GM19324 (cell line): ENCODE measurements around the gene NKX2-2.

Source experiments
- ATAC-seq: cut with Tn5 transposase; IDR thresholded peaks from one replicate; pipeline ENCODE4 v1.9.1; 2021; ENCODE audit warnings: mild to moderate bottlenecking, moderate library complexity; ENCODE audit not compliant: unreplicated experiment, low FRiP score

NKX2-2 gene

GRCh38 chr20:21513881-21514540, at the start of gene NKX2-2:
Gene NKX2-2 (minus strand): TSS chr20:21514064. CDS start chr20:21513669, 395 bp downstream.
- no peak for ATAC-seq

GRCh38 chr20:21562656-21563055, 48.8 kb upstream of the NKX2-2 start:
- no peak for ATAC-seq

- ATAC-seq: peak; percentile 77
Measured at GRCh38 chr20:21559305-21559704, 45.4 kb upstream of the NKX2-2 start.

GRCh38 chr20:21557241-21558020, 43.6 kb upstream of the NKX2-2 start:
- no peak for ATAC-seq

- ATAC-seq: no peak
Measured at GRCh38 chr20:21556398-21556797, 42.5 kb upstream of the NKX2-2 start.

- ATAC-seq: no peak
Measured at GRCh38 chr20:21555470-21556120, 41.7 kb upstream of the NKX2-2 start.

GRCh38 chr20:21554985-21555384, 41.1 kb upstream of the NKX2-2 start:
- no peak for ATAC-seq

GRCh38 chr20:21554376-21554890, 40.6 kb upstream of the NKX2-2 start:
- no peak for ATAC-seq

GRCh38 chr20:21550587-21550986, 36.7 kb upstream of the NKX2-2 start:
- ATAC-seq: no peak

GRCh38 chr20:21548390-21549035, 34.6 kb upstream of the NKX2-2 start:
- ATAC-seq: peak; percentile 83

GRCh38 chr20:21546355-21546754, 32.5 kb upstream of the NKX2-2 start:
- ATAC-seq: no peak

GRCh38 chr20:21539512-21539911, 25.6 kb upstream of the NKX2-2 start:
- no peak for ATAC-seq

GRCh38 chr20:21534886-21535285, 21.0 kb upstream of the NKX2-2 start:
- ATAC-seq: no peak

GRCh38 chr20:21534453-21534852, 20.6 kb upstream of the NKX2-2 start:
- ATAC-seq: no peak

GRCh38 chr20:21529863-21530262, 16.0 kb upstream of the NKX2-2 start:
- no peak for ATAC-seq

GRCh38 chr20:21528870-21529269, 15.0 kb upstream of the NKX2-2 start:
- no peak for ATAC-seq

GRCh38 chr20:21527908-21528307, 14.0 kb upstream of the NKX2-2 start:
- ATAC-seq: no peak

GRCh38 chr20:21526776-21527175, 12.9 kb upstream of the NKX2-2 start:
- no peak for ATAC-seq

- no peak for ATAC-seq
Measured at GRCh38 chr20:21523895-21524294, 10.0 kb upstream of the NKX2-2 start.

GRCh38 chr20:21523281-21523868, 9.5 kb upstream of the NKX2-2 start:
- ATAC-seq: no peak
